Adrenal gland (tissue), 12 donors: ENCODE data around the gene COL9A3. TPM values are rescaled to one million over a fixed set of nuclear protein-coding genes. Genes with fewer than 3 reads are reported as not detected.
A peak's percentile ranks its signal among the peaks of the same experiment; 100 is the strongest.
"Not testable (repeated sequence)": the region's sequence is repeated elsewhere in the genome, so short reads cannot be mapped to it uniquely, and the experiment has no call there.

Experiments used
- DNase-seq, 7 donors: peaks; one replicate each; pipeline ENCODE4 v3.0.0-alpha.2; 2019 to 2020
- H3K27ac ChIP-seq, 5 donors: fragments of 200-600 bp; sonication (generic) in 4 of 5; 1 replicate in 3 of 5; 2 replicates in 2 of 5; pipeline versions ENCODE4 v1.5.1 to v1.8.0; 2016 to 2020; ENCODE audit warnings: mild to moderate bottlenecking in 1 of 5
- H3K27me3 ChIP-seq: fragments of 200-600 bp; 2 replicates; pipeline ENCODE4 v1.8.0; 2021
- H3K36me3 ChIP-seq, 2 donors: fragments of 200-600 bp; replicated peaks in 1 of 2; 1 replicate in 1 of 2; 2 replicates in 1 of 2; pipeline versions ENCODE4 v1.5.1 to v1.8.0; 2018 to 2022
- H3K4me1 ChIP-seq, 2 donors: fragments of 200-600 bp; replicated peaks in 1 of 2; 1 replicate in 1 of 2; 2 replicates in 1 of 2; pipeline versions ENCODE4 v1.5.1 to v1.8.0; 2018 to 2021
- H3K4me3 ChIP-seq, 4 donors: fragments of 200-600 bp; sonication (generic) in 3 of 4; one replicate each; pipeline ENCODE4 v1.5.1; 2016 to 2018
- H3K9me3 ChIP-seq, 3 donors: fragments of 200-600 bp; sonication (generic) in 1 of 3; replicated peaks in 1 of 3; 1 replicate in 2 of 3; 2 replicates in 1 of 3; pipeline versions ENCODE4 v1.5.1 to v1.8.0; 2016 to 2021
- POLR2A ChIP-seq, 2 donors: fragments of 450-650 bp; IDR thresholded peaks; one replicate each; pipeline ENCODE4 v1.6.1; 2017; ENCODE audit warnings: antibody characterized with exemption in 2 of 2, mild to moderate bottlenecking in 2 of 2, moderate library complexity in 1 of 2
- WGBS, 4 donors: extraction: QIAGEN DNeasy Blood & Tissue Kit in 2 of 4; methylation state at CpG; one replicate each; pipeline versions ENCODE4 v1.1.5 to v1.1.7; 2013 to 2017; 5-methylcytosine and 5-hydroxymethylcytosine counted together
- intact Hi-C, 2 donors: fragments of 100-400 bp; cut with DNase I; formaldehyde crosslinking; loops; one replicate each; pipeline versions ENCODE4 v1.14.1 to v1.15.0; 2022 to 2023
- polyA plus RNA-seq, 3 donors: library from polyadenylated mRNA; stranded (reverse); fragments of 200-250 nt in 2 of 3; fragments of 350-450 nt in 1 of 3; fragmentation: Illumina TruSeq in 1 of 3; extraction: RNeasy Lipid Tissue Mini Kit (QIAGEN cat#74804) in 1 of 3; gene quantifications; one replicate each; pipeline ENCODE4 v1.2.3, GENCODE V29; 2013 to 2014
- total RNA-seq, 9 donors: library from RNA; depleted of rRNA in 4 of 9; stranded (reverse); fragments of >200 nt in 4 of 9; fragments of 120-200 nt in 1 of 9; fragmentation: NEBNext Ultra II Directional in 1 of 9; extraction: Animal tissue kit (Norgen Biotek cat#: 25700) in 1 of 9; gene quantifications; one replicate each; pipeline versions ENCODE4 v1.1.0 to v1.2.4, GENCODE V29; 2013 to 2023
- TF ChIP-seq, protein P1 (sequence below), 6 experiments: fragments of 450-650 bp in 4 of 6; fragments of 200-600 bp in 2 of 6; sonication (generic) in 1 of 6; IDR thresholded peaks; 1 replicate in 5 of 6; 2 replicates in 1 of 6; pipeline versions ENCODE4 v1.5.1 to v1.8.0; 2016 to 2021; ENCODE audit warnings: antibody characterized with exemption in 6 of 6, mild to moderate bottlenecking in 2 of 6, moderate library complexity in 1 of 6
- donor health status: healthy with polysubstance abuse.
- donor health status: Bipolar disorder and iron deficiency.
- donor health status: DM: yes; HTN: yes; CAD: no.
- donor health status: DM: no; HTN: no; CAD: no.
- donor health status: DM: no; HTN: no; CAD: no.
- donor health status: DM: yes; HTN: yes; CAD: no.

The COL9A3 gene
- total and polyA plus RNA-seq, 12 donors = 0.22 to 27.8 (median 1.4) TPM

DNA sequence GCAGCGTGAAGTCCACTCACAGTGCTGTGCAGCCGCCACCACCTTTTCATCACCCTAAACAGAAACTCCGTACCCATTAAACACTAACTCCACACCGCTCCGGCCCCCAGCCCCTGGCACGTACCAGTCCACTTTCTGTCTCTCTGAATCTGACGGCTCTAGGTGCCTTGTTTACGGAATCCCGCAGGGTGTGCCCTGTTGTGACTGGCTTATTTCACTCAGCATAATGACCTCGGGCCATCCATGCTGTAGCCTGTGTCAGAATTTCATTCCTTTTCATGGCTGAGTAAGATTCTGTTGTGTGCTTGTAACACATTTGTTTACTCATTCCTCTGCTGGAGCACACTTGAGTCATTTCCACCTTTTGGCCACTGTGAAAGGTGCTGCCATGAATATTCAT is 26.8 kb downstream of the COL9A3 start:
- H3K27ac ChIP-seq = no peak overlapping the region
- no peak overlapping the region for H3K4me3 ChIP-seq
- no peak for TF ChIP-seq POLR2A (IDR thresholded peaks at IDR 0.05)
- TF ChIP-seq, protein P1, sequence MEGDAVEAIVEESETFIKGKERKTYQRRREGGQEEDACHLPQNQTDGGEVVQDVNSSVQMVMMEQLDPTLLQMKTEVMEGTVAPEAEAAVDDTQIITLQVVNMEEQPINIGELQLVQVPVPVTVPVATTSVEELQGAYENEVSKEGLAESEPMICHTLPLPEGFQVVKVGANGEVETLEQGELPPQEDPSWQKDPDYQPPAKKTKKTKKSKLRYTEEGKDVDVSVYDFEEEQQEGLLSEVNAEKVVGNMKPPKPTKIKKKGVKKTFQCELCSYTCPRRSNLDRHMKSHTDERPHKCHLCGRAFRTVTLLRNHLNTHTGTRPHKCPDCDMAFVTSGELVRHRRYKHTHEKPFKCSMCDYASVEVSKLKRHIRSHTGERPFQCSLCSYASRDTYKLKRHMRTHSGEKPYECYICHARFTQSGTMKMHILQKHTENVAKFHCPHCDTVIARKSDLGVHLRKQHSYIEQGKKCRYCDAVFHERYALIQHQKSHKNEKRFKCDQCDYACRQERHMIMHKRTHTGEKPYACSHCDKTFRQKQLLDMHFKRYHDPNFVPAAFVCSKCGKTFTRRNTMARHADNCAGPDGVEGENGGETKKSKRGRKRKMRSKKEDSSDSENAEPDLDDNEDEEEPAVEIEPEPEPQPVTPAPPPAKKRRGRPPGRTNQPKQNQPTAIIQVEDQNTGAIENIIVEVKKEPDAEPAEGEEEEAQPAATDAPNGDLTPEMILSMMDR (IDR thresholded peaks at IDR 0.05) = no peak
- 95 to 97% (median 95%) methylated on average over 10 of the region's 10 CpGs for WGBS, 4 donors
- DNase-seq = no peak
- intact Hi-C loops = no loop called here
- no peaks in the 10 kb centered on the region for H3K27me3 ChIP-seq
- no peaks in the 10 kb centered on the region for H3K4me1 ChIP-seq
- H3K36me3 ChIP-seq = no peaks in the 10 kb centered on the region
- no peaks in the 10 kb centered on the region for H3K9me3 ChIP-seq

DNA sequence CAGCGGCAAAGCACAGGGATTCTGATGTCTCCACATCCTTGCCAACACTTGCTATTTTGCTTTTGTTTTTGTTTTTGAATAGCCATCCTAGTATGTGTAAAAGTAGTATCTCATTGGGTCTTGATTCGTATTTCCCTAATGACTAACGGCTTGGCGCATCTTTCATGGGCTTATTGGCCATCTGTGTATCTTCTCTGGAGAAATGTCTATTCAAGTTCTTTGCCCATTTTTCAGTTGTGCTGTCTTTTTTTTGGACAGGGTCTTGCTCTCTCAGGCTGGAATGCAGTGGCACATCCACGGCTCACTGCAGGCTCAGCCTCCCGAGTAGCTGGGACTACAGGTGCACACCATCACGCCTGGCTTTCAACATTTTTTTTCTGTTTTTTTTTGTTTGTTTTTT is 27.3 kb downstream of the COL9A3 start:
- intact Hi-C loops = no loop called here
- TF ChIP-seq POLR2A (IDR thresholded peaks at IDR 0.05) = no peak
- TF ChIP-seq, protein P1 (IDR thresholded peaks at IDR 0.05) = no peak
- H3K4me1 ChIP-seq = no peaks in the 10 kb centered on the region

GRCh38 chr20:62845416-62846160 is 28.7 kb downstream of the COL9A3 start:
- intact Hi-C loops = no loop called here
- TF ChIP-seq, protein P1 (IDR thresholded peaks at IDR 0.05) = no peak
- TF ChIP-seq POLR2A (IDR thresholded peaks at IDR 0.05) = no peak

More for the DNA sequence above, 27.3 kb downstream of the COL9A3 start:
- Histone ChIP-seq H3K27me3 (no peaks in the 10 kb centered on the region), H3K27ac (no peak overlapping the region), H3K9me3 (no peaks in the 10 kb centered on the region), H3K36me3 (no peaks in the 10 kb centered on the region), H3K4me3 (no peak overlapping the region)
- WGBS, 4 donors = 92 to 99% (median 97%) methylated on average over 7 of the region's 7 CpGs
- no peak for DNase-seq

DNA sequence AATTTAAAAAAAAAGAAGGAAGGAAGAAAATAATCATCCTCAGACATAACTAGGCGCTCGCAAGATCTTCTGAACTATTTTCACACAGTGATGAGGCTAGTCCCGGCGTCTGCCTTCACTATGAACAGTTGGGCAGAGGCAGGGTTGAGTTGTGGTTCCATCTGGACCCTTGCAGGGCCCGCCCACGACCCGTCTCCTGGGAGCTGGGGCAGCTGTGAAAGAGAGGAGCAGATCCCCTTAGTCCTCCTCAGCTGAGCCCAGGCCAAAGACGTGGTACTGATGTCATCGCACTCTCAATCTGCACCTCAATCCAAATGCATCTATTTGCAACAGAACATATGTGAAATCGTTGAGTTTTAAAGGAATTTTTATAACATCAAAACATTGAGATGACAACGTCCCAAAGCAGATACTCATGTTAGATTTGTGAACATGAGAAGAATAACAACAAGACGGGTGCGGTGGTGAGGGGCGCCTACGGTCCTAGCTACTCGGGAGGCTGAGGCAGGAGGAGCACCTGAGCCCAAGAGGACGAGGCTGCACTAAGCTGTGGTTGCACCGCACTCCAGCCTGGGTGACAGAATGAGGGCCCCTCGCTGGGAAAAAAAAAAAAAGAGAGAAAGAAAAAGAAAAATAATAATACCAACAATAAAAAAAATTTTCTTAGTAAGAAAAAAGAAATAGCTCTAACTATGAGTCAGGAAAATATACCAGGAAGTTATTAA is 29.5 kb downstream of the COL9A3 start:
- peak in 1 of 7 donors; percentile 10 for DNase-seq
- Histone ChIP-seq H3K27ac (no peak overlapping the region), H3K36me3 (no peaks in the 10 kb centered on the region), H3K27me3 (no peaks in the 10 kb centered on the region), H3K4me3 (no peak overlapping the region), H3K9me3 (no peaks in the 10 kb centered on the region), H3K4me1 (no peaks in the 10 kb centered on the region)
- TF ChIP-seq POLR2A (IDR thresholded peaks at IDR 0.05) = no peak
- TF ChIP-seq, protein P1 (IDR thresholded peaks at IDR 0.05) = no peak
- intact Hi-C loops = no loop called here
- WGBS, 4 donors = 93 to 96% (median 95%) methylated on average over 19 of the region's 19 CpGs

More at GRCh38 chr20:62845416-62846160, 28.7 kb downstream of the COL9A3 start:
- Histone ChIP-seq H3K4me3 (no peak overlapping the region), H3K36me3 (no peaks in the 10 kb centered on the region), H3K27ac (no peak overlapping the region), H3K27me3 (no peaks in the 10 kb centered on the region), H3K4me1 (no peaks in the 10 kb centered on the region), H3K9me3 (no peaks in the 10 kb centered on the region)
- WGBS, 4 donors = 93 to 96% (median 95%) methylated on average over 16 of the region's 16 CpGs
- no peak for DNase-seq

GRCh38 chr20:62848917-62849316 is 32.1 kb downstream of the COL9A3 start:
- 93 to 97% (median 95%) methylated on average over 7 of the region's 7 CpGs for WGBS, 4 donors
- DNase-seq, H3K27ac ChIP-seq, H3K4me3 ChIP-seq, H3K9me3 ChIP-seq, H3K4me1 ChIP-seq, intact Hi-C loops, H3K36me3 ChIP-seq, H3K27me3 ChIP-seq: not testable (repeated sequence)
